Activated CD4-positive, alpha-beta T cell treated with anti-CD3 and anti-CD28 coated beads, Interleukin-2, amount 10 ng/mL, durations not matched to agents 7 days and 5 days (primary cell): ENCODE measurements around the gene HEPACAM. TPM values are rescaled to one million over a fixed set of nuclear protein-coding genes. Genes with fewer than 3 reads are reported as not detected.
A peak's percentile ranks its signal among the peaks of the same experiment; 100 is the strongest.

Source experiments
- CTCF ChIA-PET: fragments of 350-600 bp; sonication (Branson Sonifier 250); formaldehyde crosslinking; loops from one replicate; lab custom pipeline; 2021; ENCODE audit warnings: antibody characterized with exemption; lab: Charles Lee
- POLR2A ChIA-PET: fragments of 350-600 bp; sonication (Branson Sonifier 250); formaldehyde crosslinking; loops from one replicate; lab custom pipeline; 2021; ENCODE audit warnings: antibody characterized with exemption; lab: Charles Lee
- DNase-seq: peaks from one replicate; pipeline ENCODE4 v3.0.0-alpha.2; 2020
- H3K27ac Mint-ChIP-seq: one replicate; pipeline ENCODE4 v1.8.0; 2021; ENCODE audit warnings: mild to moderate bottlenecking, moderate library complexity, mixed read lengths
- H3K27me3 Mint-ChIP-seq: one replicate; pipeline ENCODE4 v1.8.0; 2021; ENCODE audit warnings: mixed read lengths
- H3K36me3 Mint-ChIP-seq: one replicate; pipeline ENCODE4 v1.8.0; 2021; ENCODE audit warnings: low read depth, mixed read lengths
- H3K4me1 Mint-ChIP-seq: one replicate; pipeline ENCODE4 v1.8.0; 2021; ENCODE audit warnings: mixed read lengths
- H3K4me3 Mint-ChIP-seq: one replicate; pipeline ENCODE4 v1.8.0; 2021; ENCODE audit warnings: mild to moderate bottlenecking, moderate library complexity, mixed read lengths
- H3K9me3 Mint-ChIP-seq: one replicate; pipeline ENCODE4 v1.8.0; 2021; ENCODE audit warnings: mixed read lengths
- total RNA-seq, 2 experiments: library from RNA; stranded (reverse); gene quantifications; one replicate each; pipeline ENCODE4 v1.2.3, GENCODE V29; 2021

HEPACAM gene
- total RNA-seq, 2 experiments from 2014 or later = not detected

- peak overlapping the region; percentile 75 for H3K4me3 Mint-ChIP-seq
- H3K27me3 Mint-ChIP-seq = peaks cover 40% of the 10 kb centered on the region
- POLR2A ChIA-PET = interaction anchor here (0.6 to 1.2 kb wide), 2 partner anchors 71 to 77 kb away, joined by 3 read pairs; no protein-coding TSS in a partner anchor
- peak overlapping the region; percentile 90 for H3K27ac Mint-ChIP-seq
- peaks cover 19% of the 10 kb centered on the region for H3K4me1 Mint-ChIP-seq
- CTCF ChIA-PET = interaction anchor here (0.5 to 1.5 kb wide), 23 partner anchors 10 to 266 kb away, joined by 3 to 13 read pairs (median 4); partner anchors contain the start of genes CCDC15, ROBO4 and TBRG1
- no peaks in the 10 kb centered on the region for H3K36me3 Mint-ChIP-seq
- no peaks in the 10 kb centered on the region for H3K9me3 Mint-ChIP-seq
- peak; percentile 79 for DNase-seq
Observed at GRCh38 chr11:124875943-124876817, 59.7 kb downstream of the HEPACAM start.

GRCh38 chr11:124875401-124875800 is 60.4 kb downstream of the HEPACAM start:
- CTCF ChIA-PET = interaction anchor here (1.2 to 1.5 kb wide), 6 partner anchors 9 to 253 kb away, joined by 3 to 13 read pairs (median 4); partner anchors contain the start of gene TBRG1
- H3K27ac Mint-ChIP-seq = no peak overlapping the region
- H3K27me3 Mint-ChIP-seq = peaks cover 47% of the 10 kb centered on the region
- POLR2A ChIA-PET = no interaction called here
- H3K36me3 Mint-ChIP-seq = no peaks in the 10 kb centered on the region
- no peaks in the 10 kb centered on the region for H3K9me3 Mint-ChIP-seq
- H3K4me3 Mint-ChIP-seq = peak overlapping the region; percentile 60
- no peak for DNase-seq
- H3K4me1 Mint-ChIP-seq = peaks cover 19% of the 10 kb centered on the region

GRCh38 chr11:124874571-124875255 is 61.1 kb downstream of the HEPACAM start:
- Mint-ChIP-seq H3K4me3 (no peak overlapping the region), H3K36me3 (no peaks in the 10 kb centered on the region), H3K27ac (no peak overlapping the region), H3K27me3 (peaks cover 54% of the 10 kb centered on the region), H3K4me1 (peaks cover 19% of the 10 kb centered on the region), H3K9me3 (no peaks in the 10 kb centered on the region)
- CTCF ChIA-PET = no interaction called here
- DNase-seq = no peak
- POLR2A ChIA-PET = no interaction called here

- ChIA-PET CTCF (no interaction called here), POLR2A (no interaction called here)
- Mint-ChIP-seq H3K4me1 (peaks cover 22% of the 10 kb centered on the region), H3K27ac (no peak overlapping the region), H3K9me3 (no peaks in the 10 kb centered on the region), H3K36me3 (no peaks in the 10 kb centered on the region), H3K27me3 (peaks cover 61% of the 10 kb centered on the region), H3K4me3 (no peak overlapping the region)
- no peak for DNase-seq
Observed at GRCh38 chr11:124873951-124874350, 61.9 kb downstream of the HEPACAM start.

- peaks cover 26% of the 10 kb centered on the region for H3K4me1 Mint-ChIP-seq
- H3K9me3 Mint-ChIP-seq = no peaks in the 10 kb centered on the region
- H3K27me3 Mint-ChIP-seq = peaks cover 74% of the 10 kb centered on the region
- no peak overlapping the region for H3K4me3 Mint-ChIP-seq
- H3K27ac Mint-ChIP-seq = no peak overlapping the region
- POLR2A ChIA-PET = no interaction called here
- no peak for DNase-seq
- no peaks in the 10 kb centered on the region for H3K36me3 Mint-ChIP-seq
- CTCF ChIA-PET = no interaction called here
Observed at GRCh38 chr11:124872741-124873140, 63.1 kb downstream of the HEPACAM start.

GRCh38 chr11:124872280-124872679 is 63.6 kb downstream of the HEPACAM start:
- ChIA-PET POLR2A (no interaction called here), CTCF (no interaction called here)
- H3K4me3 Mint-ChIP-seq = no peak overlapping the region
- H3K27ac Mint-ChIP-seq = no peak overlapping the region
- H3K9me3 Mint-ChIP-seq = no peaks in the 10 kb centered on the region
- peaks cover 78% of the 10 kb centered on the region for H3K27me3 Mint-ChIP-seq
- H3K4me1 Mint-ChIP-seq = peaks cover 24% of the 10 kb centered on the region
- DNase-seq = no peak
- no peaks in the 10 kb centered on the region for H3K36me3 Mint-ChIP-seq

GRCh38 chr11:124870430-124870829 is 65.4 kb downstream of the HEPACAM start:
- ChIA-PET POLR2A (no interaction called here), CTCF (interaction anchor here (1.2 kb wide), 1 partner anchor 9 kb away, joined by 5 read pairs; no protein-coding TSS in a partner anchor)
- Mint-ChIP-seq H3K4me1 (peaks cover 19% of the 10 kb centered on the region), H3K4me3 (no peak overlapping the region), H3K27ac (no peak overlapping the region), H3K27me3 (peaks cover 91% of the 10 kb centered on the region), H3K36me3 (no peaks in the 10 kb centered on the region), H3K9me3 (no peaks in the 10 kb centered on the region)
- no peak for DNase-seq

GRCh38 chr11:124869856-124870387 is 65.9 kb downstream of the HEPACAM start:
- no peak overlapping the region for H3K4me3 Mint-ChIP-seq
- no peaks in the 10 kb centered on the region for H3K9me3 Mint-ChIP-seq
- peaks cover 91% of the 10 kb centered on the region for H3K27me3 Mint-ChIP-seq
- POLR2A ChIA-PET = no interaction called here
- no peak overlapping the region for H3K27ac Mint-ChIP-seq
- DNase-seq = no peak
- H3K36me3 Mint-ChIP-seq = no peaks in the 10 kb centered on the region
- peaks cover 18% of the 10 kb centered on the region for H3K4me1 Mint-ChIP-seq
- CTCF ChIA-PET = interaction anchor here (1.0 to 1.2 kb wide), 2 partner anchors 10 to 33 kb away, joined by 3 to 5 read pairs; no protein-coding TSS in a partner anchor

- DNase-seq = no peak
- POLR2A ChIA-PET = no interaction called here
Observed at GRCh38 chr11:124869331-124869730, 66.5 kb downstream of the HEPACAM start.

More at GRCh38 chr11:124869331-124869730, 66.5 kb downstream of the HEPACAM start:
- Mint-ChIP-seq H3K4me1 (peaks cover 18% of the 10 kb centered on the region), H3K27ac (no peak overlapping the region), H3K9me3 (no peaks in the 10 kb centered on the region), H3K36me3 (no peaks in the 10 kb centered on the region), H3K4me3 (no peak overlapping the region), H3K27me3 (peaks cover 92% of the 10 kb centered on the region)
- CTCF ChIA-PET = interaction anchor here (1.0 to 1.2 kb wide), 2 partner anchors 11 to 33 kb away, joined by 3 to 5 read pairs; no protein-coding TSS in a partner anchor

Other genes with a start within 250 kb of the HEPACAM start
- 10 to 100 TPM in 1 of 2 experiments, 1 to 10 TPM in 1; 8.9 to 11.6 TPM for gene NRGN, start 196.1 kb downstream of the HEPACAM start, total RNA-seq
- under 1 TPM in 1 of 2 experiments, not detected in 1; 0.22 TPM for gene VSIG2, start 183.8 kb downstream of the HEPACAM start, total RNA-seq
- gene ESAM, start 173.8 kb downstream of the HEPACAM start, total RNA-seq = under 1 TPM; 0.19 to 0.45 TPM
- 10 to 100 TPM in 1 of 2 experiments, 1 to 10 TPM in 1; 9.5 to 10.5 TPM for gene MSANTD2, start 135.6 kb downstream of the HEPACAM start, total RNA-seq
- gene ROBO3, start 70.6 kb downstream of the HEPACAM start, total RNA-seq = 10 to 100 TPM; 12.0 to 12.1 TPM
- not detected for gene ROBO4, start 38.2 kb downstream of the HEPACAM start, total RNA-seq
- gene HEPN1, start 16.8 kb downstream of the HEPACAM start, total RNA-seq = not detected
- 1 to 10 TPM; 7.3 to 9.0 TPM for gene CCDC15, start 18.2 kb upstream of the HEPACAM start, total RNA-seq
- under 1 TPM; 0.60 to 0.73 TPM for gene SLC37A2, start 127.3 kb upstream of the HEPACAM start, total RNA-seq
- gene TMEM218, start 175.6 kb upstream of the HEPACAM start, total RNA-seq = 10 to 100 TPM; 16.3 to 16.9 TPM
- not detected for gene PKNOX2, start 228.7 kb upstream of the HEPACAM start, total RNA-seq